Measurements from ENCODE around the gene RELB. TPM values are rescaled to one million over a fixed set of nuclear protein-coding genes. Genes with fewer than 3 reads are reported as not detected.

Gene RELB
- total RNA-seq, 3 donors from 2014 or later, result 20.9 to 30.3 (median 21.1) TPM

GRCh38 chr19:44974857-44975256, 26.4 kb upstream of the RELB start:
- intact Hi-C loops (cut with DNase I, micrococcal nuclease), result no loop called here
- no peak overlapping the region for H3K4me3 ChIP-seq
- peaks cover 12% of the 10 kb centered on the region for H3K36me3 ChIP-seq (ENCODE audit: low read depth)
- H3K4me1 ChIP-seq (ENCODE audit: low read depth), result no peaks in the 10 kb centered on the region
- no peak for ATAC-seq
- no peaks in the 10 kb centered on the region for H3K9me3 ChIP-seq
- TF ChIP-seq CTCF (IDR thresholded peaks at IDR 0.05), result no peak
- no peak for DNase-seq

GRCh38 chr19:44975444-44975843, 25.8 kb upstream of the RELB start:
- DNase-seq, result no peak
- Histone ChIP-seq H3K4me3 (no peak overlapping the region), H3K9me3 (no peaks in the 10 kb centered on the region), H3K36me3 (ENCODE audit: low read depth) (peaks cover 12% of the 10 kb centered on the region), H3K4me1 (ENCODE audit: low read depth) (no peaks in the 10 kb centered on the region)
- no peak for TF ChIP-seq CTCF (IDR thresholded peaks at IDR 0.05)
- intact Hi-C loops (cut with DNase I, micrococcal nuclease), result no loop called here
- no peak for ATAC-seq

GRCh38 chr19:44984005-44984404, 17.3 kb upstream of the RELB start:
- H3K9me3 ChIP-seq, result no peaks in the 10 kb centered on the region
- no peak overlapping the region for H3K4me3 ChIP-seq
- no peaks in the 10 kb centered on the region for H3K36me3 ChIP-seq (ENCODE audit: low read depth)
- TF ChIP-seq CTCF (IDR thresholded peaks at IDR 0.05), result no peak
- DNase-seq, result no peak
- ATAC-seq, result no peak
- intact Hi-C loops (cut with DNase I, micrococcal nuclease), result no loop called here
- no peaks in the 10 kb centered on the region for H3K4me1 ChIP-seq (ENCODE audit: low read depth)

GRCh38 chr19:44985445-44985844, 15.8 kb upstream of the RELB start:
- ATAC-seq, result no peak
- intact Hi-C loops (cut with DNase I, micrococcal nuclease), result no loop called here
- no peak for DNase-seq
- Histone ChIP-seq H3K4me1 (ENCODE audit: low read depth) (no peaks in the 10 kb centered on the region), H3K36me3 (ENCODE audit: low read depth) (no peaks in the 10 kb centered on the region), H3K4me3 (no peak overlapping the region), H3K9me3 (no peaks in the 10 kb centered on the region)
- no peak for TF ChIP-seq CTCF (IDR thresholded peaks at IDR 0.05)

- Histone ChIP-seq H3K9me3 (no peaks in the 10 kb centered on the region), H3K4me1 (ENCODE audit: low read depth) (no peaks in the 10 kb centered on the region), H3K4me3 (no peak overlapping the region), H3K36me3 (ENCODE audit: low read depth) (no peaks in the 10 kb centered on the region)
- intact Hi-C loops (cut with DNase I, micrococcal nuclease), result no loop called here
- no peak for TF ChIP-seq CTCF (IDR thresholded peaks at IDR 0.05)
- ATAC-seq (no peak), DNase-seq (no peak)
These were observed 14.9 kb upstream of the RELB start for GRCh38 chr19:44986389-44986788.

- Histone ChIP-seq H3K4me1 (ENCODE audit: low read depth) (no peaks in the 10 kb centered on the region), H3K9me3 (no peaks in the 10 kb centered on the region), H3K4me3 (no peak overlapping the region), H3K36me3 (ENCODE audit: low read depth) (no peaks in the 10 kb centered on the region)
- intact Hi-C loops (cut with DNase I, micrococcal nuclease), result no loop called here
- DNase-seq, result no peak
- TF ChIP-seq CTCF (IDR thresholded peaks at IDR 0.05), result no peak
- ATAC-seq, result no peak
These were observed 14.1 kb upstream of the RELB start for GRCh38 chr19:44987148-44987675.

All from mucosa of descending colon (tissue), 3 donors.